GM12891 (cell line): ENCODE data around the gene CADPS.

Experiments used
- POLR2A ChIP-seq: IDR thresholded peaks from 2 replicates; pipeline ENCODE4 v1.6.1; 2011; ENCODE audit warnings: low read depth, low read length, control low read depth
- POLR2AphosphoS5 ChIP-seq: IDR thresholded peaks from 2 replicates; pipeline ENCODE4 v1.6.1; 2011; ENCODE audit warnings: low read depth, low read length, control low read depth

DNA sequence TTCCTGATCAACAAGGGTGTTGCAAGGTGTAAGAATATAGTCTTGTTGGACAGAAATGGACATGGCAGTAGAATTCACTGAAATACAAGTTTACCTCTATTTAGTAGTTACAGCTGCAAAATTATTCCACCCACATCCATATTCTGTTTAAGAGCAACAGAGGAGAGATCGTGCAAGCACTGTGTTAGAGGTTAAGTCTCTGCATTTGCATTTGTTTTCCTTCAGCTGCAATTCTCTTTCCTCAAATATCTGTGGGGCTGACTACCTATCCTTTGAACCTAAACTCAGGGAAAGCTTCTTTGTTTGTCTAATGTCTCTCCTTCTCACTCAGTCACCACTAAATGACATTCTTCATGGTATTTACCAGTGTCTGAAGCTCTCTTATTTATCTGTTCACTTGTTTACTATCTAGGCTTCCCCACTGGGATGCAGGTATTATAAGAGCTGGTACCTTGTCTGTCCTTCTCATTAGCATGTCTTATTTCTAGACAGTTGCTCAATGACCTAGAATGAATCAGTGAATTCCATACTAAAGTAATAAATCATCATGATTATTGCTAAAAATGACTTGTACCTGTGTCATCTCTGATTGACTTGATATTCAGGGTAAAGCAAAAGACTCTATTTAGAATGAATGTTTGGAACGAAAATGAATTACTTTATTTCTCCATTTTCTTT, 326.5 kb downstream of the CADPS start:
- TF ChIP-seq POLR2A (no peak), POLR2AphosphoS5 (no peak)
